Measurements from ENCODE around the gene CDKN2B.
"Not testable (repeated sequence)": the region's sequence is repeated elsewhere in the genome, so short reads cannot be mapped to it uniquely, and the experiment has no call there.

Gene CDKN2B

GRCh38 chr9:21969011-21969940, 39.8 kb downstream of the CDKN2B start:
- no peak for DNase-seq (ENCODE audit: low read depth)

GRCh38 chr9:21968331-21969010, 40.6 kb downstream of the CDKN2B start:
- no peak for DNase-seq (ENCODE audit: low read depth)

DNA sequence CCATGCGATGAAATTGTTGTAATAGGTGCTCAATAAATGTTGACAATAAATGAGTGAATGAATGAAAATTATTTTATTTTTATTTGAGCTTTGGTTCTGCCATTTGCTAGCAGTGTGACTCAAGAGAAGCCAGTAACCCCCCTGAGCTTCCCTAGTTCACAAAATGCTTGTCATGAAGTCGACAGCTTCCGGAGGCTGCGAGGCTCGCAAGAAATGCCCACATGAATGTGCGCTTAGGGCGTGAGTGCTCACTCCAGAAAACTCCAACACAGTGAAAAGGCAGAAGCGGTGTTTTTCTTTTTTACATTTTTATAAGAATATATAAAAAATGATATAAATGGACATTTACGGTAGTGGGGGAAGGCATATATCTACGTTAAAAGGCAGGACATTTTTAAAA, 41.4 kb downstream of the CDKN2B start:
- DNase-seq (ENCODE audit: low read depth), result no peak

DNA sequence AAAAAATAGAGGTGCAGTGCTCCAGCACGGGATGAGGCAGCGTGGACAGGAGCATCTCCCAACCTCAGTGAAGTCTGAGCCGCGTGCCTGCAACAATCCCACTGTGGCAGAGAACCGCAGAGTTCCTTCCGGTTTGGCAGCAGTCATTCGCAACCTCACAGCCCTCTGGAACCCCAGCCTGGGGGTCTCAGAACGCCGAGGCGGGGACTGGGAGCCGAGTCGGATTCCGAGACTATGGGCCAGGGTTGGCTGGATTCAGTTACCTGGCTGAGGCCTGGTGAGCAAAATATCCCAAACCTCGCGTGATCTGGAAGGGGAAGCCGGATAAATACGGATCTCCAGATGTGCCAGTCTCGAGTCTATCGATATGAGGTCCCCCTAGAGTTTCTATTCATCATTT, 41.9 kb downstream of the CDKN2B start:
- DNase-seq (ENCODE audit: low read depth), result no peak

DNA sequence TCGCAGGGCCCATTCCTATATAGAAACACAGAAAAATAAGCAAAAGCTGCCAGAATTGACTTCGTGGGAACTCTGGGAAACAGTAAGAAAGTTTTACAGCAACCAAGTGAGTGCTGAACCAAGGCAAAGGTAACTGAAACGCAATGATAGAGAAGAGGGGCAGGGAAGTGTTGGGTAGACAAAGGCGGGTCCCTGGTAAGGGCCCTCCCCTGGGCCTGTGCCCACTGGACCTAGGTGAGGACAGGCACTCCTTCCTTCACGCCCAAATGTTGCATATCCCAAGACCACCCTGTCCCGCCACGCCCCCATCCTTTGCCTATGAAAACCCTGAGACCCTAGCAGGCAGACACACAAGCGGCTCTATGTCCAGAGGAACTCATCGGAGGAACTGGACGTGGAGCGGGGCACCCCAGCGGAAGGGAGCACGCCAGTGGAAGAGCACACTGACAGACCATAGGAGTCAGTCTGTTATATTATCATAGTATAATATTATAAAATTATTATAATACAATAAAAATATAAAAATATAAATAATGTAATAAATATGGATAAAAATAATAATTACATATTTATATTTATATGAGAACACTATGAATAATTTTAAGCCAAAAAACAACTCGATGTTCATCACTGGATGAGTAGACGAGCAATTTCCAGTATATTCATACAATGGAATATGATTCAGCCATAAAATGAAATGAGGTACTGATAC, 42.8 kb downstream of the CDKN2B start:
- no peak for DNase-seq (ENCODE audit: low read depth)

- DNase-seq (ENCODE audit: low read depth), result no peak
These were observed 43.6 kb downstream of the CDKN2B start for GRCh38 chr9:21965401-21965951.

DNA sequence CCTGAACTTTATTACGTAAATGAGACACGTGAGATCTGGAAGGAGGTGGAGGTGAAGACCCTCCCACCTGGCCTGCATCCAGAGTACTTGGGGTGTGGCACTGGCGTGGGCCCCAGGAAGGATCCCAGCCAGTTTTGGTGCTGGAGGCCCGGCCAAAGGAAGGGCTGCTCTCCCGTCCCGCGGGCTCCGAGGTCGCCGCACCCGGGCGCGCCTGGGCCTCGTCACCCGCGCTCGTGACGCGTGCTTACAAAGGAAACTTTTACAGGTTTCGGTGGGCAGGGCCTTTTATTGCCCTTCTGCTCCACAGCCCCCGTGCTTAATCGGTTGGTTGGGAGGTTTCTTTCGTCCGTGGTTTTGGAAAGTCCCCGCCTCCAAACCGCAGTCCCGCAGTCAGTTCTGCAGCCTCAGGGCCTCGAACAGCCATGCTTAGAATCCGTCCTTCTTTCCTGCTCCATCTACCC, 44.1 kb downstream of the CDKN2B start:
- DNase-seq (ENCODE audit: low read depth), result no peak

- DNase-seq (ENCODE audit: low read depth), result no peak
These were observed 47.5 kb downstream of the CDKN2B start for GRCh38 chr9:21961569-21961968.

DNA sequence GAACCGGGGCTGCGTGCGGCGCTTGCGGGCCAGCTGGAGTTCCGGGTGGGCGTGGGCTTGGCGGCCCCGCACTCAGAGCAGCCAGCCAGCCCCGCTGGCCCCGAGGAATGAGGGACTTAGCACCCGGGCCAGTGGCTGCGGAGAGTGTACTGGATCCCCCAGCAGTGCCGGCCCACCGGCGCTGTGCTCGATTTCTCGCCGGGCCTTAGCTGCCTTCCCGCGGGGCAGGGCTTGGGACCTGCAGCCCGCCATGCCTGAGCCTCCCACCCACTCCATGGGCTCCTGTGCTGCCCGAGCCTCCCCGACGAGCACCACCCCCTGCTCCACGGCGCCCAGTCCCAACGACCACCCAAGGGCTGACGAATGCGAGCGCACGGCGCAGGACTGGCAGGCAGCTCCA, 49.8 kb downstream of the CDKN2B start:
- not testable (repeated sequence) for DNase-seq (ENCODE audit: low read depth)

GRCh38 chr9:21958833-21959232, 50.3 kb downstream of the CDKN2B start:
- no peak for DNase-seq (ENCODE audit: low read depth)
